ENCODE measurements around the gene ACSF2.

Gene ACSF2

DNA sequence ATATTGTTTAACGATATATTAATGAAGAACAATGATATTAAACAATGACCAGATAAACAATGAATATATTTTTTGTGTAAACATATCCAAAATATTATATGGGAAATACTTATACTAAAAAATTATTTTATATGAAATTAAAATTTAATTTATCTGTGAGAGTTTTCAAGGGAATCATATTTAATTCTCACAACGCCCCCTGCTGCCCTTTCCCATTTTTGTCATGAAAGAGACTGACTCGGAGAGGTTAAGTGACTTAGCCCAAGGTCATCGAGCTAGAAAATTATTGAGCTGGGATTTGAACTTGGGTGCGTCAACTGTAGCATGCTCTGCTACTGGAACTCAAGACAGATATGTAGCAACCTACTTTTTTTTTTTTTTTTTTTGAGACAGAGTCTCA is 75.0 kb downstream of the ACSF2 start:
- no peak for DNase-seq (ENCODE audit: low spot score)

DNA sequence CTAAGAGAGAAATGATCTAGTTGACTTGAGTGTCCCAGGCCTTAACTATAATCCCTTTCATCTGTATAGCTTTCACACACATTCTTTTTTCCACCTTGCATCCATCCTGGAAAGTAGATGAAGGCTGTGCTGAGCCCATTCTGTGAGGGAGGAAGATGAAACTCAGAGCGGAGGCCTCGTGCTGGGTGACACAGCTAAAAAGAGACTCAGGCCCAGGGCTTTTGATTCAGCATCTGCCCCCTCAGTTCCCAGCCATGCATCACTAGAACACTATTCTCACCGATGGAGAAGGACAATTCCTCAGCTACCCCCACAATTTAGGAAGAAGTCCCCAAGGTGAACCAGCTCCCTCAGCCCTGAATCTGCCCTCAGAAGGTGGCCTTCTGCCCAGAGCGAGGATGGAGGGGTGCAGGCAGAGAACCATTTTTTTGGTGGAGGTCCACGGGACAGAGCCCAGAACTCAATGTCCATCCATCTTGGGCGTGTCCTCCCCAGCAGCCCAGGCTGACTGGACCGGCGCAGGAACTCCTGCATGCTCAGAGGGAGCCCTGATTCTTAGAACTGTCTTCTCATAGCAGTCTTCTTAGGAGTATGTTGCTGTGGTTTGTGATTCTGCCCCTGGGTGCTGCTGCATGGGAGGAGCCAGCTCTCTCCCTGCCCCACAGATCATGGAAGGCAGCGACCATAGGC is 76.4 kb downstream of the ACSF2 start:
- DNase-seq (ENCODE audit: low spot score), result no peak

DNA sequence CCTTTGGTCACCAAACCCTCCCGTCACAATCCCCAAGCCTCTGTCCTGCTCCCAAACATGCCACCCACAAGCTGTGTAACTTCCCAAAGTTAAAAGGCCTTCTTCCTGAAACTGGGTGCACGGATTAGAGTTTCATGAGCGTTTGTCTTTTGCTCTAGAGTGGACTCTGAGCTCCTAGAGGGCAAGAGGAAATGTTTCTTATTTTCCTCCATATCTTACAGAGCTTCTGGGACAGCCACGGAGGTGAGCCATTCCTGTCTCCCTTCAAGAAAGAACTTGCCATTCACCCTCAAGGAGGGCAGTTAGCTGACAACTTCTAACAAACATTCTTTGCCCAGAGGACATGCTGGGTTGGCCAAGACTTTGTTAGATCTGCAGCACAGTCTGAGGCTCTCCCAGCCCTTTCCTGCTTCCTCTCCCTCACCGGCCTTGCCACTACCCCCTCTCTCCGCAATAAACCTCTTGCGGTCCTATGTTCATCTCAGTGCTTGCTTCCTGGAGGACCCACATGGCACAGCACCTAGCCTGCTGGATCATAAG is 79.6 kb downstream of the ACSF2 start:
- DNase-seq (ENCODE audit: low spot score), result no peak

DNA sequence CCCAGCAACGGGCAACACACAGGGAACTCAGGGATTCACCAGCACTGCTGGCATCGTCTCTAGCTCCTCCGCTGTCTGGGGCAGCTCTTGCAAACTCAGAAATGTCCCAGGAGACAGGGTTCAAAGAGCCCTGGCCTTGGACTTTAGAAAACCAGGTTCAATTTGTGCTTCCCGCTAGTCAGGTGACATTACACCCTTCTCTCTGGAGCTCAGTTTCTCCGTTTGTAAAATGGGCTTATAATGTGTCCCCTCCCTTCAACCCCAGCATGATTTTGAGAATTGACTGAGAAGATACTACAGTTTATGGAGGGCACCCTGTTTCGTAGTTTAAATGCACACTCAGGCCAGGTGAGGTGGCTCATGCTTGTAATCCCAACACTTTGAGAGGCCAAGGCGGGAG is 80.3 kb downstream of the ACSF2 start:
- DNase-seq (ENCODE audit: low spot score), result no peak

DNA sequence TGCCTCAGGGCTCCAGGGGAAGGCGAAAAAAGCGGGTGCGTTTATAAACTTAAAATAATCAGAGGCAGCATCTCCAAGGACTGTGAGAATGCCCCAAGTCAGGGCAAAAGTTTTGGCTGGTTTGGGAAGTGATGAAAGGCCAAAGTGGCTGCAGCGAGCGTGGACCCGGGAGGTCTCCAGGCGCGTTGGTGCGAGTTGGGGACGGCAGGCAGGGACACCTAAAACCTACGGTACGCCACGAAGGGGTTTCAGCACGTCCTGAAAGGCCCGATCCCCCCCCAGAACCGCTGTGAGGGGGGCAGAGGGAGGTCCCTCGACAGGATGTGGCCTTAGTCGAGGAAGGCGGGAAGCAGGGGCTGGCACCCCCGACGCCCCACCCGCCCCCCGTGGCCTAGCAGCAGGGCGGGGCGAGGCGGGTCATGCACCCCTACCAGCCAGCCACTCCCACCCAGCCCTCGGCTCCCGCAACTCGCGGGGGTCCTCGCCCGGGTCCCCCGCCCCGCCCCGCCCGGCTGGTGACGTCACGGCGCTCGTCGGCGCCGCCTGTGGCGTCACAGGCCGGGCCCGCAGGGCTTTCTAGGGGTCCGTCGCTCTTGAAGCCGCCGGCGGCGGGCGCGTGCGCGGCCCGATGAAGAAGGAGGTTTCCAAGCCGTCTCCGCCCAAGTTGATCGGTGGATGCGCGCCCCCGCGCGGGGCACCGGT is 82.0 kb downstream of the ACSF2 start, which contains the start of gene MYCBPAP:
Gene MYCBPAP (plus strand): TSS at position 569 of the 702 bp plus-strand sequence. CDS start 236 bp downstream, outside the sequence.
- peak; percentile 86 for DNase-seq (ENCODE audit: low spot score)

DNA sequence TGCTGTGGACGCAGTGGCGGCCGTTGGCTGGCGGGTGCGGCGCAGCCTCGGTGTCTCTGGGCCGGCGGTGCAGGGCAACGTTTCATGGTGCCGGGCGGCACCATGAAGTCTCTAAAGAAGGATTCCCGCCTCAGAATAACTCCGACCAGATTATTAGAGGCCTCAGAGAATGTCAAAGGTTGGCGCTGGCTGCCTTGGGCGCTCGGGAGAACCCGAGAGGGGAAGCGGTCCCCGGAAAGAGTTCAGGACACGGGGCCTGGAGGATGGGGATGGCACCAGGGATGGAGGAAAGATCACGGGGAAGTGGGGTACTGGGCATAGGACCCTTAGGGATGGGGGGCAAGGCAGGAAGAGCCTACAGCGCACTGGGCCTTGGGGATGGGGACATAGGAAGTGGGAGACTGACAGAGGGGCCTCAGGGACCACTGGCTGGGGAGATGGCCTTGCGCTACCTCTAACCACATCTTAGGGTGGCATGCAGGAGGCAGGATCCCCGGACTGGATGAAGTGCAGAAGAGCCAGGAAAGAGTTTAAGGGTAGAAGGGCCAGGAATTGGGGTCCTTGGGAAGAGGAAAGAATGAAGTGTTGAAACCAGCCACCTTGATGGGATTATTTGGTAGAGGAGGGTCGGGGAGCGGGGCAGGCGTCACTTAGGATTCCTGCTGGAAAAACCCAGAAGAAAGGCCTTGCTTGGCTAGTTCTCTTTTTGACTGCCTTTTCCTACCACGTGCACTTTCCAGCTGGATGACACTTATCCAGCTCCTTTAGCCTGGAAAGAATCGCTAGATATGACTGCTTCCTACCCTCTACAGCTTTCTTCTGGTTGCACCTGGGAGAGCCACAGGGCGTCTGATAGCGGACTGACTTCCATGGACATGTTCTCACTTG is 82.8 kb downstream of the ACSF2 start:
- no peak for DNase-seq (ENCODE audit: low spot score)

DNA sequence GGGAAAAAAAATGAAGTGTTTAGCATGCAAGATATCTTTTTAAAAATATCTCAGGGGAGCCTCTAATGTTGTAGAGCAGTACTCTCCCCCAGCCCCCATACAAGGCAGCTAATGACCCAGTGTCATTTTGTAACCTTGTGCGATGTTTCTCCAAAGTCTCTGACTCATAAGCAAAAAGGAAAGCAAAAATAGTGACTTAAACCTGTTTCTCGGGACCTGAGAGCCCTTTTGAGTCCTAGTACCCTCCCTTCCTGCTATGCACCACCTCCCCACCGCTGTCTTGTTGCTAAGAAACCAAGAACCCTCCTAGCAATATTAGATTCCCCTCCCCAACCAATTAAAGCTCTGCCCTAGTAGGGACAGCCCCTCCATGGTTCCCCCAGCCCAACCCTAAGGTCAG is 85.0 kb downstream of the ACSF2 start:
- no peak for DNase-seq (ENCODE audit: low spot score)

DNA sequence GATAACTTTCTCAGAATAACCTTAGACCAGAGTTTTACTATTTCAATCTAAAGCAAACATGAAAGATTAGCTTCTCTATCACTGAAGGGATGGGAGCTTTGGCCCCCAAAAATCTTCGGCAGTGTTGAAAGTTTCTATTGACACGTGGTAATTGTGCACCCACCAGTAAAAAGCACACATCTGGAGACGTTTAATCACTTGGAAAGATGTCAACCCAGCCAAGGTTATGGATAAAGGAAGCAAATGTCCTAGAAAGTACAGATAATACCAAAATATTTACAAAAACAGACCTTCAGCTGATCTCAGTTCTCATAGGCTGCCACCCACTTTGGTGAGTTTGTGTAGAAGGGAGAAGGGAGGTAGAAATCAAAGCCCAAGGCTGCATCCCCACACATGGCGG is 87.5 kb downstream of the ACSF2 start:
- no peak for DNase-seq (ENCODE audit: low spot score)

DNA sequence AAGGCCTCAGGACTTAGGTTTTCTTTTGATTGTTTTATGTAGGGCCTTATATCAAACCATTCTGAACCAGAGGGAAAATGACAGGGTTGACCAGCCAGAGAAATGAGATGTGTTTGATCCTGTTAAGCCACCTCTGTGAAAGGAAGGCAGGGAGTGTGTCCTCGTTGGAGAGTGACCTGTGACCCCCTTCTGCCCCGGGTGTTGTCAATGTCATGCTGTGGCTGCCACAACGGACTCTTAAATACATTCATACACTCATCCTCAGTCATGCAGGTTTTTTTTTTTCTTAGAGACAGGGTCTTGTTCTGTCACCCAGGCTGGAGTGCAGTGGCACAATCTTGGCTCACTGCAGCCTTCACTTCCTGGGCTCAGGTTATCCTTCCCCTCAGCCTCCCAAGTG is 88.4 kb downstream of the ACSF2 start:
- DNase-seq (ENCODE audit: low spot score), result no peak

DNA sequence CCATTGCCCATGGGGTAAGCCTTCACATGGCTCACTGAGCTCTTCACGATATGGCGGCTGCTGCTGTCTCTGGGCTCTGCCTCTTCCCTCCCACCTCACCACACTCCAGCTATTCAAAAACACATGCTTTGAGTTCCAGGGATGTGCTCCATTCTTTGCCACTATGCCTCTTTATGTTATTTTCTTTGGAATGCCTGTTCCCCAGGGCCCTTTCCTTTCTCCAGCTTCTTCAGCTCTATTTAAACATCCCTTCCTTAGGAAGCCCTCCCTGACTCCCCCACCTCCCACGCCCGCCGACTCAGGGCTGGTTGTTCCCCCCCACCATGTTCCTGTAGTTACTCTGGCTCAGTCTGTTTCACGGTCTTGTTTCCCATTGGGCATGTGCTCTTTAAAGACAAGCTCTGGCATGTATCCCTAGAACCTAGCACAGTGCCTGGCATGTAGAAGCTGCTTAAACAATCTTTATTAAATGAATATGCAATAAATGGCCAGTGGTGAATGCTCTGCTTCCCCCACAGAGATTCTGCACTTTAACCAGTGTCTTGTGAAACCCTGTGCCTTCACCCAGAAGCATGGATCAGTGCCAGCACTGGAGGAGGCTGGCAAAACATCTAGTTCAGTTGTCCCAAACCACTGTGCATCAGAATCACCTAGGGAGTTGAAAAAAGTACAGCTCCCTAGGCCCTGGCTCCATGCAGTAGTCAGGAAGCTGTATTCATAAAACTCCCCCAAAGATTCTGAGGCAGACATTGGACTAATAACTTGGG is 89.1 kb downstream of the ACSF2 start:
- DNase-seq (ENCODE audit: low spot score), result peak; percentile 44

DNA sequence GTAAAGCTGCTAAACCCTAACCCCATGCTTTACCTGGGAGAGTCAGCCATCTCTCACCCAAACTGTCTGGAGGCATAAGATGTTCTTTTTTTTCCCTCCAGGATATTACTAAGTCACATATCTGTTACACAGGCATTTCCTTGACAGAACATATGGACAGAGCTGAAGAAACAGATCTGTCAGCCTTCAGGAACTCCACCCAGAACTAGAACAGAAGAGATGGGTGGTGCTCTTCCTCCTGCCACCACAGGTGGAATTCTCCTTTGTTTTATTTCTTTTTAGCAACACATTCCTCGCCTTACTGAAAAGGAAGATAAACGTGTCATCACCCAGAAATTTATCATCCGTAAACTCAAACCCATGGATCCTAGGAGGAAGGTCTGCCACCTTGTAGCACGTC is 91.0 kb downstream of the ACSF2 start:
- no peak for DNase-seq (ENCODE audit: low spot score)

DNA sequence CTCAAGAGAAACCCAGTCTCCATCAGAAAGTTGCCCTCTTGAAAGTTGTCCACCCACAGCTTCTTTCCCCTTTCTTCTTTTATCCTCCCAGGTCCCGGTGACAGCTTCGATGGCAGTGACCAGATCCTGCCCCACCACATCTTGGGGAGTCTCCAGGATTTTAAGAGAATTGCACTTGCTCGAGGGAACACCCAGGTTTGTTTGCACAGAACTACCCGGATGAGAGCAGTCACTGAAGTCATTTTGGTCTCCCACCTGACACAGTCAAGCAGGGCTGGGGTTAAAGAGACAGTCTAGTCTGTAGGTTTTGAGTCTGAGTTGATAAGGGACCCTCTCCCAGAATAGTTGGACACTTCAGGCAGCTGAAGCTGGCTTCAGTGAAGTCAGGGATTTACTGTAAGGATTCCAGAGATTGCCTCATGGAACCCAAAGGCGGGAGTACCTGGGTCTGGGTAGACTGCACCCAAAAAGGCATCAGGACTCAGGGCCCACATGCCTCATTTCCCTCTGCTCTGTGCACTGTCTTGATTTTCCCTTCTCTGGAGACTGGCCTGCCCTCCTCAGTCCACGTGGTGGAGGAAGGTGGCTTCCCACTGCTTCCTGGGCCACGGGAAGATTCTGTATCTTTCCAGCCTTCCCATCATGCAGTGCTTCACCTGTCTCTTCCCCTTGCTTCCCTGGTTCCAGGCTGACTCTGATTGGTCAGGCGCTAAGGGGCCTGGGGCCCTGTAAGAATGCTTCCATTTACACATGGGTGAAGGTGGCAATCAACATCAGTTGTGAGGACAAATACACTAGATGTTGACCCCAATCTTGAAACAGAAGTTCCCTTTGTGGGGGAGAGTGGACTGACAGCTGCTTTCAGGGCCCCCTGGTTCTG is 91.7 kb downstream of the ACSF2 start:
- no peak for DNase-seq (ENCODE audit: low spot score)

DNA sequence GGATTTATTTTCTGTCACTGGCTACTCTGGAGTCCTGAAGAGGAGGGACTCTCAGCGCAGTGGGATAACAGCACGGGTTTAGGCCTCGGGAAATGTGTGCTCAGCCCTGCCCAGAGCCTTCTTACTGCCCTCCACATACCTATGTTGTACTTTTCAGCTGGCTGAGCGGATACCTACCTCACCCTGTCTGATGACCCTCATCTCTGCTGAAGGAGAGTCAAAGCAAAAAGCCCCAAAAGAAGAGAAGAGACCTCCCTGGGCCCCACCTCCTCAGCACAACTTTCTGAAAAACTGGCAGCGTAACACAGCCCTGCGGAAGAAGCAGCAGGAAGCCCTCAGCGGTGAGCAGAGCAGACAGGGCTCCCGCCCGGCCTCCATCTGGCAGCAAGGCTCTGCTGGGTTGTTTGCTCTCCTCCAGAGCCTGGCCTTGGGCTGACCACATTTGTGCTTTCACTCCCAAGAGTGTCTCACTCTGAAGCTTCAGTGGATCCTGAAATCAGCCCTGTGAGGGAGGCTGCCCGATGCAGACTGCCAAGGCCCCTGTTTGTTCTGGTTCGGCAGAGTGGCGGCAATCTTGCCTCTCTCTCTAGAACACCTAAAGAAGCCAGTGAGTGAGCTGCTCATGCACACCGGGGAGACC is 92.5 kb downstream of the ACSF2 start:
- DNase-seq (ENCODE audit: low spot score), result no peak

DNA sequence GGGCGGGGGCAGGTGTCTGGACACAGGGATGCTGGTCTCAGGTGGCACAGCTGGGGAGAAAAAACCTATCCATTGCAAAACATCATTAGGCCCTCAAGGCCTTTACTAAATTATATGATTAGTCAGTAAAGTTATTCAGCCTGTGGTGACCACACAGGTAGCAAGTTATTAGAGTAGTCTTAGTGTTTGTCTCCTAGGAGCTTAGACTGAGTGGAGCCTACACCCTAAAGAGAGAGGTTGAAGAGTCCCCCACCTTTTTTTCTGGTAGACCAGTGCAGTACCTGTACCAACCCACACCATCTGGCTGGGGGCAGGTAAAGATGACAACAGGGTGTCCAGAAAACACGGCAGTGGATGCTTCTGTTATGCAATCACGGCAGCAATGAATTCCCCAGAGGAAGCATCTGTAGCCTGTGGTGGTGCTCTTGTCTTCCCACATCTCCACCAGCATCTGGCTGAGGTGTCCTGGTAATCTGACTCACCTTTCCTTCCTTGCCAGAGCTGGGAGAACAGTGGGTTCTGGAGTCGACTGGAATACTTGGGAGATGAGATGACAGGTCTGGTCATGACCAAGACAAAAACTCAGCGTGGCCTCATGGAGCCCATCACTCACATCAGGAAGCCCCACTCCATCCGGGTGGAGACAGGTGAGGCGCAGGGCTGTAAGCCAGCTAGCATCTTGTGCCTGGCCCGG is 93.3 kb downstream of the ACSF2 start:
- no peak for DNase-seq (ENCODE audit: low spot score)

DNA sequence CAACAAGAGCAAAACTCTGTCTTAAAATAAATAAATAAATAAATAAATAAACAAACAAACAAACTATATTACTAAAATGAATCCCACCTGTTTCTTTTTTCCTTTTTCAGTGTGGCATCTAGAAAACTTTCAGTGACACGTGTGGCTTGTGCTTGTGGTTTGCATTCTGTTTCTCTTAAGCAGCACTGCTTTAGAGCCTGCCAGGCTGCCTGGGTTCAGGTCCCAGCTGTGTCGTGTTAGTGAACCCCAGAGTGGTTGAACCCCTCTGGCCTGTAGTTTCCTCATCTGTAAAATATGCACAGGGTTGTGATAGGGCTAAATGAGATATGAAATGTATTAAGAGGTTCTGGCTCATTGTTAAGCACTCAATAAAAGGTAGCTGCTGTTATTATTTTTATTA is 94.5 kb downstream of the ACSF2 start:
- no peak for DNase-seq (ENCODE audit: low spot score)

DNA sequence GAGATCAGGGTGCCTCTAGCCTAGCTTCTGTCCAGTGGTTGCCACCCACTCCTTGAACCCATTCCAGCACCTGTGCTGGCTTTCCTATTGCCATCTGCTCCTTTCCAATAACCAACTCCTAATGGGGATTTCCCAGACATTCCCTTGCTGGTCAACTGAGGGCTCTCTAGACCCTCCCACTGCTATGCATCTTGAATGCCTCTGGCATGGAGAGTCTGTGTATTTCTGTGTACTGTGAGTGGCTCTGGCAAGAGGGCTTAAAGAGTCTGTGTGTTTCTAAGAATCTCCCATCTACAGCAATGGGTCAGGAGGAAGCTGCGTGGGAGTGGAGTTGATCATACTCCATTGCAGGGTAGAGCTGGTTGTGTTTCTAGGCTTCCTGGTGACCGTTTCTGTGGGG is 95.5 kb downstream of the ACSF2 start:
- no peak for DNase-seq (ENCODE audit: low spot score)

DNA sequence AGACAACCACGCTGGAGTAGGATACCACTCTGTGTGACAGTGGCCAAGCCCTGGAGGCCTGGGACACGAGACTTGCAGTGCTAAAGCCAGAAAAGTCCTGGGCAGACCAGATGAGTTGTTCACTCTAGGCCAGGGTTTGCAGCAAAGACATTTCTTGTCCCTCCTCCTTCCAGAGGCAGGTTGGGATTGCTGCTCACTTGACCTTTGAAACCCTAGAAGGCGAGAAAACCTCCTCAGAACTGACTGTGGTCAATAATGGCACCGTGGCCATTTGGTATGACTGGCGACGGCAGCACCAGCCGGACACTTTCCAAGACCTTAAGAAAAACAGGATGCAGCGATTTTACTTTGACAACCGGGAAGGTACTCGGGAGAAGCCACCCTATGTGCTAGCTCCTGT is 96.7 kb downstream of the ACSF2 start:
- no peak for DNase-seq (ENCODE audit: low spot score)

DNA sequence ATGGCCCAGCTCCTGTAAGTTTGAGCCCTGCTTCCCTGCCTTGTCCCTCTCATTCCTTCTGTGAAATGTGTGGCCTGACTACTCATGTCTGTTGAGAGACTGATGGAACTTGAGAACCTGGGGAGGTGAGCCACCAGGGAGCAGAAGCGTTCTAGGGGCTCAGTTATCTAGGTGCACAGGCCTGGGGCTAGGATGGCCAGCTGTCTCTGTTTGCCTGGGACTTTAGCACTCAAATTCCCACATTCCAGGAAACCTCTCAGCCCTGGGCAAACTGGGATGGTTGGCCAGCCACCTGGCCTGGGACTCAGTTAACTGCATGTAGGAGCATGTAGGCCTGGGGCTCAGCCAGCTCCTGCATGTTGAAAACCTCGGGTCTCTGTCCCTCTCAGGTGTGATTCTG is 97.2 kb downstream of the ACSF2 start:
- no peak for DNase-seq (ENCODE audit: low spot score)

All from AG08395 (cell line).